Activated T-cell treated with anti-CD3 and anti-CD28 coated beads, Interleukin-2, amount 50 U/mL, for 24 hours (primary cell): ENCODE data around the gene THADA.

Experiments used
- DNase-seq: peaks from one replicate; pipeline ENCODE4 v3.0.0-alpha.2; 2020
- H3K27ac Mint-ChIP-seq: 2 replicates; pipeline ENCODE4 v1.8.0; 2020; ENCODE audit warnings: mild to moderate bottlenecking, mixed read lengths
- H3K27me3 Mint-ChIP-seq: 2 replicates; pipeline ENCODE4 v1.8.0; 2020; ENCODE audit warnings: mixed read lengths
- H3K36me3 Mint-ChIP-seq: 2 replicates; pipeline ENCODE4 v1.8.0; 2020; ENCODE audit warnings: low read depth, mixed read lengths
- H3K4me1 Mint-ChIP-seq: 2 replicates; pipeline ENCODE4 v1.8.0; 2020; ENCODE audit warnings: low read depth, mixed read lengths
- H3K4me3 Mint-ChIP-seq: 2 replicates; pipeline ENCODE4 v1.8.0; 2020; ENCODE audit warnings: mild to moderate bottlenecking, moderate library complexity, mixed read lengths
- H3K9me3 Mint-ChIP-seq: 2 replicates; pipeline ENCODE4 v1.8.0; 2020; ENCODE audit warnings: mixed read lengths

The THADA gene

DNA sequence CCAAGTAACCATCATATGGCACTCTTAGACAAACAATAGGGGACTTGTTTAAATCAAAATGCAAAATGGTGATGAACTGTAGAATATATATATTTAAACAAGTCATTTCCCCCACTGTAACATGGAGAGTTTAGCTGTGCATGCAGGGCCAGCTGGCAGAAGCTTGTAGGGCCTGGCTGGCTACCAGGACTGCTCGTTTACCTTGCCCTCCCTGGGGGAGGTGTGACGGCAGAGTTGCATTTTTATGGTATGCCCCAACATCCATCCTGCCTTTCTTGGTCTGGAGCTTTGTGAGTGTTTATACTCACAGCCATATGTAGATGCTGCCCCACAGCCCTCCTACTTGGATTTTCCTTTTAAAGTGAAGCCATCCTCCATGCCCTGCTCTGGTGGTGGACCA, 267.7 kb downstream of the THADA start:
- no peak for DNase-seq
- no peaks in the 10 kb centered on the region for H3K27me3 Mint-ChIP-seq
- H3K4me3 Mint-ChIP-seq: no peak overlapping the region
- H3K36me3 Mint-ChIP-seq: peaks cover 60% of the 10 kb centered on the region
- no peak overlapping the region for H3K27ac Mint-ChIP-seq
- no peaks in the 10 kb centered on the region for H3K9me3 Mint-ChIP-seq
- H3K4me1 Mint-ChIP-seq: no peaks in the 10 kb centered on the region

- H3K27ac Mint-ChIP-seq: no peak overlapping the region
- H3K36me3 Mint-ChIP-seq: peaks cover 53% of the 10 kb centered on the region
- no peaks in the 10 kb centered on the region for H3K27me3 Mint-ChIP-seq
- no peak overlapping the region for H3K4me3 Mint-ChIP-seq
- H3K4me1 Mint-ChIP-seq: no peaks in the 10 kb centered on the region
- no peak for DNase-seq
- H3K9me3 Mint-ChIP-seq: no peaks in the 10 kb centered on the region
Observed at GRCh38 chr2:43327119-43327518, 268.7 kb downstream of the THADA start.

GRCh38 chr2:43326101-43326825, 269.6 kb downstream of the THADA start:
- H3K27ac Mint-ChIP-seq: no peak overlapping the region
- no peak for DNase-seq
- H3K36me3 Mint-ChIP-seq: peaks cover 57% of the 10 kb centered on the region

GRCh38 chr2:43325107-43325811, 270.6 kb downstream of the THADA start:
- Mint-ChIP-seq H3K4me1 (no peaks in the 10 kb centered on the region), H3K36me3 (peaks cover 58% of the 10 kb centered on the region), H3K27me3 (no peaks in the 10 kb centered on the region), H3K4me3 (no peak overlapping the region), H3K9me3 (no peaks in the 10 kb centered on the region), H3K27ac (no peak overlapping the region)
- DNase-seq: no peak

More at GRCh38 chr2:43326101-43326825, 269.6 kb downstream of the THADA start:
- Mint-ChIP-seq H3K9me3 (no peaks in the 10 kb centered on the region), H3K4me1 (no peaks in the 10 kb centered on the region), H3K4me3 (no peak overlapping the region), H3K27me3 (no peaks in the 10 kb centered on the region)

DNA sequence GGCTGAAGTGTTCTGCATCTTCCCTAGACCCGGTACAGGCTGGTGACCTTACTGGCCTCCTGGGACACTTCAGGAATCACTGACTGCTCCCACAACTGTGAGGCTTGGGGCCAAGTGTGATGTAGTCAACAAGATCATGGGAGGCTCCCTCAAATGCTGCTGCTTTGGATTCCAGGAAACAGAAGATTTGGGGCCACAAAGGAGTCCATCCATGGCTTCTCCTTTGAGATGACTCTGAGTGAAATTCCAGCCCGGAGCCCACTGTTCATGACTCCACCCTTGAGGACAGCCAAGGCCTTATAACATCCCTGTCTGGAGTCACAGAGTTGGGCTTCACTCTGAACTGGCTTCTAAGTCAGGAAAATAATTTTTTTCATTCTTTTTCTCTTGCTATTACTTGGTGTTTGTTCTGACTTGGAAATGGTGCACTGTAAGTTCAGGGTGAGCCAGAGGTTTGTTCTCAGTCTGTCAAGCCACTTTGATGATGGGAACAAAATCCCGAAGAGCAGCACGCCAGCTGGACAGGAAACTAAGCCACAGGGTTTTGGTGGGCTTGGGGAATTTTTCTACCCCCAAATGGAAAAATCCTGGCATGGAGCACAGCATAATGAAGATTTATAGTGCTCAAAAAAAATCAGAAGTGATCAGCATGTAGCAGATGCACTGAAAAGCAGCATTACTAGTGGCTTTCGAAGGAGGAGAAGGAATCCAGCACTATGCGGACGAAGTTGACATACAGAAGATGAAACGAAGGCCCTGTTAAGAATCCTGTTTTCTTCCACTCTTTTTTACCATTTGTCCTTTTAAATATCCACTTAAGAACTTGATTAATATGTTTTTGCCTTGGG, 271.4 kb downstream of the THADA start:
- Mint-ChIP-seq H3K36me3 (peaks cover 61% of the 10 kb centered on the region), H3K4me1 (no peaks in the 10 kb centered on the region), H3K27me3 (no peaks in the 10 kb centered on the region), H3K9me3 (no peaks in the 10 kb centered on the region), H3K4me3 (no peak overlapping the region), H3K27ac (no peak overlapping the region)
- DNase-seq: no peak

DNA sequence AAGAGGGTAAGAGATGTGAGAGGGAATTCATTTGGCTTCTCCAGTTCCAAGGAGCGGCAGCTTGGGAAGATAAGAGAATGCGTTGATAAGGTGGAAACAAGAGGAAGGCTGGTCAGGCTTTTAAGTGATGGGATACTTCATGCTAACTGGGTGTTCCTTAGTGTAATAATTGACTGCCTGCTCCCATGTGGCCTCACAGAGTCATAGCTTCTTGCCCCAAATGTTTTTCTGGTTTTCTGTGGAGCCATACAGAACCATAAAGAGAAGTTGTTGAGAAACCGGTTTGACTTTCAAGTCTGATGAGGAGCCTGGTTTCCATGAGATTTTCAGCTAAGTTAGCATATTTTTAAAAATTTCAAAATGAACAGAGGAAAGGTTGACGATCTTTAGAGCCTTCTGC, 272.0 kb downstream of the THADA start:
- Mint-ChIP-seq H3K27ac (no peak overlapping the region), H3K27me3 (no peaks in the 10 kb centered on the region), H3K9me3 (no peaks in the 10 kb centered on the region), H3K4me3 (no peak overlapping the region), H3K36me3 (peaks cover 63% of the 10 kb centered on the region), H3K4me1 (no peaks in the 10 kb centered on the region)
- no peak for DNase-seq

DNA sequence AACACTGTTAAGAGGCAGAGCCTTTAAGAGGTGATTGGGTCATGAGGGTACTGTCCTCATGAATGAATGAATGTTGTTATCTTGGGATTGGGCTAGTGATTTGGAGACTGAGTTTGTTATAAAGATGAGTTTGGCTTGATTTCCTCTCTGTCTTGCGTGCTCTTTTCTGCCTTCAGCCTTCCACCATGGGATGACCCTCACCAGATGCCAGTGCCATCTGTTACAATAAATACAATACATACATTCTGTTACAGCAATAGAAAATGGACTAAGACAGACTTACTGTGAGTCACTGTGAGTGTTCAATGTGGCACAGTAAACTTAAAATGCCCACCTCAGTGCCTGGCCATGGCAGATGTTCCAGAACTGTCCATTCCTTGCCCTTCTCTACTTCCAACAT, 274.4 kb downstream of the THADA start:
- H3K9me3 Mint-ChIP-seq: no peaks in the 10 kb centered on the region
- no peak for DNase-seq
- peaks cover 1% of the 10 kb centered on the region for H3K4me1 Mint-ChIP-seq
- H3K4me3 Mint-ChIP-seq: no peak overlapping the region
- H3K27ac Mint-ChIP-seq: no peak overlapping the region
- peaks cover 58% of the 10 kb centered on the region for H3K36me3 Mint-ChIP-seq
- H3K27me3 Mint-ChIP-seq: no peaks in the 10 kb centered on the region

- no peak overlapping the region for H3K4me3 Mint-ChIP-seq
- peaks cover 14% of the 10 kb centered on the region for H3K4me1 Mint-ChIP-seq
- DNase-seq: no peak
- no peak overlapping the region for H3K27ac Mint-ChIP-seq
- H3K9me3 Mint-ChIP-seq: no peaks in the 10 kb centered on the region
- H3K27me3 Mint-ChIP-seq: no peaks in the 10 kb centered on the region
- peaks cover 61% of the 10 kb centered on the region for H3K36me3 Mint-ChIP-seq
Observed at GRCh38 chr2:43319541-43319940, 276.3 kb downstream of the THADA start.

DNA sequence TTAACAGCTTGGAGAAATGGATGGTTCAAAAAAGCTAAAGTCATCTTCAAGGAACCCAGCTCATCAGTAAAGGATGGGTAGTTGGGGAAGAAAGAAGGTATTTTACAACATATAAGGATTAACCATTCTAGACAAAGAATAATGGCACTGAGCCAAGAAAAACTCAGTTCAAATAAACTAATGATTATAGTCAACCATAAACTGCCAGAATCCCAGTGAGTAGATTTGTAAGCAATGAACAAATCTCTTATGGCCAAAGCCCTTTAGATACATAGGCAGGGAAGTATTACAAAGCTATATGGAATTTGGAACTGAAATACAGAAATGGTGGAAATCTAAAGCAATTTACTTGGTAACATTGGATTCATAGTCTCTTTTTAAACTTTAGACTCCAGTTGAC, 277.0 kb downstream of the THADA start:
- peaks cover 58% of the 10 kb centered on the region for H3K36me3 Mint-ChIP-seq
- no peaks in the 10 kb centered on the region for H3K9me3 Mint-ChIP-seq
- no peaks in the 10 kb centered on the region for H3K27me3 Mint-ChIP-seq
- H3K4me1 Mint-ChIP-seq: peaks cover 22% of the 10 kb centered on the region
- DNase-seq: no peak
- H3K4me3 Mint-ChIP-seq: no peak overlapping the region
- H3K27ac Mint-ChIP-seq: no peak overlapping the region

DNA sequence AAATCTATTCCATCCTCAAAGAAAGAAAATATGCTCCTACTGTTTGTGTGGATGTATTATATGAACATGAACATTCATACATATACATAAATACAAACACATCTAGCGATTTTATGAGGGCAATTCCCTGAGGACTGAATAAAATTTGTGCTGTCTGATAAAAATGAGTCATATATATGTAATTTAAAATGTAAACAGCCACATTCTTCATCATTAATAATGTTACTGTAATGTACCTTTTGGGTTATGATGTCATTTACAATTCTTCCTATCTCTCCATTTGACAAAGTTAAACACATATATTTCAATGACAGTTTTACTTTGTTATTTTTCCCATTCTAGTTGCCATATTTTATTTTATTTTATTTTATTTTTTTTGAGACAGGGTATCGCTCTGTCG, 278.2 kb downstream of the THADA start:
- Mint-ChIP-seq H3K9me3 (no peaks in the 10 kb centered on the region), H3K27ac (no peak overlapping the region), H3K4me3 (no peak overlapping the region), H3K27me3 (no peaks in the 10 kb centered on the region), H3K36me3 (peaks cover 52% of the 10 kb centered on the region), H3K4me1 (peaks cover 22% of the 10 kb centered on the region)
- no peak for DNase-seq

GRCh38 chr2:43317194-43317593, 278.6 kb downstream of the THADA start:
- H3K9me3 Mint-ChIP-seq: no peaks in the 10 kb centered on the region
- H3K4me3 Mint-ChIP-seq: no peak overlapping the region
- H3K27ac Mint-ChIP-seq: no peak overlapping the region
- no peaks in the 10 kb centered on the region for H3K27me3 Mint-ChIP-seq
- H3K4me1 Mint-ChIP-seq: peaks cover 23% of the 10 kb centered on the region
- DNase-seq: no peak
- peaks cover 57% of the 10 kb centered on the region for H3K36me3 Mint-ChIP-seq

- Mint-ChIP-seq H3K4me3 (no peak overlapping the region), H3K9me3 (no peaks in the 10 kb centered on the region), H3K27ac (no peak overlapping the region), H3K27me3 (no peaks in the 10 kb centered on the region), H3K4me1 (peaks cover 24% of the 10 kb centered on the region), H3K36me3 (peaks cover 57% of the 10 kb centered on the region)
- DNase-seq: no peak
Observed at GRCh38 chr2:43315482-43315881, 280.4 kb downstream of the THADA start.

DNA sequence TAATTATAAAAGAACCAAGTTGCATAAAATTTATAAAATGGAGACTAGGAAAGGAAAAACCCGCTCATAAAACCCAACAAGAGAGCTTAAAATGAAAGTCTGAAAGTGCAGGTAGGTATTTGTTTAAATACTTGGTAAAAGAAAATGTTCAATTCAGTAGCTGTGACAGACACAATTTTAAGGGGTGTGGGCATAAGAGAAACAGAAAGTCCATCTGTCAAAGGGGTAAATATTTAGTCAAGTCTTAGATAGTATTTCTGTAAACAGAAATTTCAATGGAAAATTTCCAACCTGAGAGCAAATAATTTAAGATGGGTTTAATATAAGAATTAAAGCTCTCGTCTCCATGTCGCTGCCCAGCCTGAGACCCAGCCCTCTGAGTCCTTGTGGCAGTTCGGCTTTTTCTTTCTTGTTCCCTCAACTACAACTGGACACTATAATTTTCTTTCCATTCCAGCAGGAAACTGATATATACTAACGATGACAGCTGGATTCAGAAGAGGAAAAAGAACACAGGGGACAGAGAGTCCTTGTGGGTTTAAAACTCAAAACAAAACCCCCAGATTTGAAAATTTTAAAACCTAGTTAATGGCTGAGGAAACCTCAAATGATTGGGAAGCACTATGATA, 281.4 kb downstream of the THADA start:
- Mint-ChIP-seq H3K27ac (peak overlapping the region; percentile 71), H3K27me3 (no peaks in the 10 kb centered on the region), H3K36me3 (peaks cover 52% of the 10 kb centered on the region), H3K4me1 (peaks cover 24% of the 10 kb centered on the region), H3K9me3 (no peaks in the 10 kb centered on the region), H3K4me3 (no peak overlapping the region)
- no peak for DNase-seq

DNA sequence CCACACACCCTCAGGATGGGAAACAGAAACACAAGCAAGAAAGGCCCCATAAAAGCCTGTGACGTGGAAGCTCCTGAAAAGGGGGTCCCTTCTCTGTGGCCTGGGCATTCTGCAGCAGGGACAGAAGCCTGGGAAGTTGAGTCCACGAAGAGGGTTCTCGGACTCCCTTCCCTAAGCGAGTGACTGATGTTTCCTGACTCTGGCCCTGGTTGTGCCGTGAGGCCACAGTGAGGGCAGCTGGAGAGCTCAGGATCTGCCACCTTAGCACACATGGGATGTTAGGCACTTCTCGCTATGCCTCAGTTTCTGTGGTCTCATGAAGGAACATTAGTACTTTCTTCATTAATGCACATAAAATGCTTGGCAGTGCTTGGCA, 282.2 kb downstream of the THADA start:
- Mint-ChIP-seq H3K4me1 (peaks cover 24% of the 10 kb centered on the region), H3K27me3 (no peaks in the 10 kb centered on the region)

More for the DNA sequence above, 282.2 kb downstream of the THADA start:
- Mint-ChIP-seq H3K36me3 (peaks cover 50% of the 10 kb centered on the region), H3K27ac (no peak overlapping the region), H3K9me3 (no peaks in the 10 kb centered on the region), H3K4me3 (no peak overlapping the region)
- no peak for DNase-seq
